SK-N-SH (cell line): ENCODE measurements around the gene DBH. TPM values are rescaled to one million over a fixed set of nuclear protein-coding genes. Genes with fewer than 3 reads are reported as not detected.

Experiments used
- CTCF ChIA-PET: fragments of 300-600, 350-600 bp; formaldehyde crosslinking; extraction: SDS; loops from one replicate; lab custom pipeline; 2021; lab: Yijun Ruan, JAX
- POLR2A ChIA-PET: fragments of 350-600 bp; sonication (Branson Sonifier 250); formaldehyde crosslinking; extraction: SDS; loops from one replicate; lab custom pipeline; 2020; ENCODE audit warnings: antibody characterized with exemption, inconsistent platforms; lab: Yijun Ruan, JAX
- DNase-seq: peaks from one replicate; pipeline ENCODE4 v3.0.0; 2012
- H2AFZ ChIP-seq: fragments of 200-600 bp; sonication (generic); 2 replicates; pipeline ENCODE4 v1.8.1; 2016; ENCODE audit warnings: antibody characterized with exemption, mild to moderate bottlenecking, low read depth
- H3F3A ChIP-seq: fragments of 200-600 bp; sonication (generic); replicated peaks from 2 replicates; pipeline ENCODE3; 2016; ENCODE audit warnings: antibody characterized with exemption, mild to moderate bottlenecking; ENCODE audit not compliant: insufficient read depth
- H3K27ac ChIP-seq, 2 experiments: fragments of 200-500 bp in 1 of 2; fragments of 200-600 bp in 1 of 2; sonication (Bioruptor generic) in 1 of 2; sonication (generic), shearing (Covaris generic) in 1 of 2; 2 replicates each; pipeline versions ENCODE4 v1.5.1 to v1.6.1; 2014 to 2016; ENCODE audit warnings: low read depth in 2 of 2, inconsistent platforms in 1 of 2, low read length in 1 of 2, mild to moderate bottlenecking in 1 of 2, mixed read lengths in 1 of 2
- H3K27me3 ChIP-seq: fragments of 200-600 bp; sonication (generic), shearing (Covaris generic); 2 replicates; pipeline ENCODE4 v1.6.1; 2016; ENCODE audit warnings: mixed run types; ENCODE audit not compliant: insufficient read depth
- H3K36me3 ChIP-seq, 2 experiments: fragments of 200-500 bp in 1 of 2; fragments of 200-600 bp in 1 of 2; sonication (Bioruptor generic) in 1 of 2; sonication (generic) in 1 of 2; replicated peaks in 1 of 2; 2 replicates each; pipeline versions ENCODE3 to v1.5.1; 2014 to 2016; ENCODE audit warnings: low read length in 1 of 2, mild to moderate bottlenecking in 1 of 2; ENCODE audit not compliant: insufficient read depth in 2 of 2, control insufficient read depth in 1 of 2
- H3K4me1 ChIP-seq, 2 experiments: fragments of 200-500 bp in 1 of 2; fragments of 200-600 bp in 1 of 2; sonication (Bioruptor generic) in 1 of 2; sonication (generic), shearing (Covaris generic) in 1 of 2; 2 replicates each; pipeline versions ENCODE4 v1.5.1 to v1.6.1; 2014 to 2016; ENCODE audit warnings: low read depth in 1 of 2, low read length in 1 of 2, mixed run types in 1 of 2; ENCODE audit not compliant: insufficient read depth in 2 of 2, control insufficient read depth in 1 of 2
- H3K4me2 ChIP-seq: fragments of 200-600 bp; sonication (generic), shearing (Covaris generic); 2 replicates; pipeline ENCODE4 v1.6.1; 2017; ENCODE audit warnings: mixed run types
- H3K4me3 ChIP-seq, 2 experiments: fragments of 200-500 bp in 1 of 2; fragments of 200-600 bp in 1 of 2; sonication (Bioruptor generic) in 1 of 2; sonication (generic), shearing (Covaris generic) in 1 of 2; 2 replicates each; pipeline versions ENCODE4 v1.5.1 to v1.8.1; 2014 to 2016; ENCODE audit warnings: low read depth in 2 of 2, inconsistent platforms in 1 of 2, low read length in 1 of 2, mild to moderate bottlenecking in 1 of 2, mixed read lengths in 1 of 2, moderate library complexity in 1 of 2
- H3K79me2 ChIP-seq: fragments of 200-600 bp; sonication (generic); 2 replicates; pipeline ENCODE4 v1.8.1; 2017; ENCODE audit warnings: mild to moderate bottlenecking; ENCODE audit not compliant: insufficient read depth
- H3K9ac ChIP-seq: fragments of 200-600 bp; sonication (generic); 2 replicates; pipeline ENCODE4 v1.6.1; 2017; ENCODE audit warnings: mixed run types
- H3K9me2 ChIP-seq: fragments of 200-600 bp; sonication (generic); 2 replicates; pipeline ENCODE4 v1.6.1; 2017; ENCODE audit warnings: mixed run types
- H3K9me3 ChIP-seq: fragments of 200-600 bp; sonication (generic); 2 replicates; pipeline ENCODE4 v1.6.1; 2017; ENCODE audit warnings: mixed run types, mild to moderate bottlenecking, moderate library complexity
- H4K20me1 ChIP-seq: fragments of 200-600 bp; sonication (generic); 2 replicates; pipeline ENCODE4 v1.6.1; 2017; ENCODE audit warnings: mild to moderate bottlenecking, mixed run types; ENCODE audit not compliant: insufficient read depth
- CHD2 ChIP-seq: fragments of 150-350 bp; IDR thresholded peaks from 2 replicates; pipeline ENCODE4 v1.6.1; 2018; ENCODE audit warnings: low read length; ENCODE audit not compliant: partially characterized antibody
- EZH2phosphoT487 ChIP-seq: fragments of 200-600 bp; sonication (generic); IDR thresholded peaks from 2 replicates; pipeline ENCODE4 v1.6.1; 2017; ENCODE audit warnings: low read depth, mixed run types, mild to moderate bottlenecking, antibody characterized with exemption, moderate library complexity, borderline replicate concordance
- FOXM1 ChIP-seq: IDR thresholded peaks from 2 replicates; pipeline ENCODE4 v1.4.0; 2012; ENCODE audit warnings: low read depth, mild to moderate bottlenecking
- GABPA ChIP-seq: IDR thresholded peaks from 2 replicates; pipeline ENCODE4 v1.4.0; 2012; ENCODE audit warnings: low read depth, mild to moderate bottlenecking
- POLR2AphosphoS5 ChIP-seq: IDR thresholded peaks from 2 replicates; pipeline ENCODE4 v1.6.1; 2012; ENCODE audit warnings: low read depth, low read length
- WGBS: methylation state at CpG from one replicate; pipeline ENCODE4 v1.1.6; 2017; ENCODE audit warnings: low lambda C conversion rate; 5-methylcytosine and 5-hydroxymethylcytosine counted together
- polyA plus RNA-seq, 3 experiments: library from polyadenylated mRNA; depleted of rRNA; stranded (reverse); fragments of >200 nt; gene quantifications; 2 replicates each; pipeline ENCODE4 v1.2.3, GENCODE V29; 2012
- TF ChIP-seq, protein P1 (sequence below): fragments of 150-350 bp; IDR thresholded peaks from 2 replicates; pipeline ENCODE4 v1.6.1; 2017; ENCODE audit warnings: antibody characterized with exemption, low read length, low read depth, borderline replicate concordance
- TF ChIP-seq, protein P2 (sequence below): IDR thresholded peaks from 2 replicates; pipeline ENCODE4; 2012
- TF ChIP-seq, protein P3 (sequence below): IDR thresholded peaks from 2 replicates; pipeline ENCODE4 v1.4.0; 2012; ENCODE audit warnings: low read depth, borderline replicate concordance
- TF ChIP-seq, protein P4 (sequence below): IDR thresholded peaks from 2 replicates; pipeline ENCODE4 v1.6.1; 2012; ENCODE audit warnings: mild to moderate bottlenecking, low read depth, low read length, moderate library complexity

The DBH gene
- polyA plus RNA-seq, 1 of the 3 experiments (the other 2 are of a cell fraction) = 0.92 TPM

DNA sequence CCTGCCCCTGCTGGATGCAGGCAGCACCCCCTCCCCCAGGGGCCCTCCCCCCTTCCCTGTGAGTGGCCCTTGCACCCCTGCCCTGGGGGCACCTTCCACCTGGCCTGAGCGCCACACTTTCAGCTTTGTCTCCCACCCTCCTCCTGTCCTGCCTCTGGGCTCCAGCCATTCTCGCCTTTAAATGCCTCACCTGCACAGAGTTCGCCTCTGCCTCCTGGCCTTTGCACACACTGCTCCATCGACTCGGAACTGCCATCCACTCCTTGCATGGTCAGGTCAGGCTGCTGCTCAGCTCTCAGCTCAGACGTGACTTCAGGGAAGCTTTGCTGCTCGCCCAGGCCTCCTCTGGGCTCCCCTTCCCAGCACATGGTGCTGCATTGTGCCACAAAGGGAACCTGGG is 37.2 kb upstream of the DBH start:
- H3K9me3 ChIP-seq = 0 out of 2 replicates have a peak, but pooled peaks cover 9% of the 10 kb centered on the region
- H3K27ac ChIP-seq = no peak overlapping the region
- no peak overlapping the region for H3K4me2 ChIP-seq
- no peak overlapping the region for H3K9ac ChIP-seq
- H3K9me2 ChIP-seq = no peaks in the 10 kb centered on the region
- no peak for DNase-seq
- 76% methylated on average over 6 of the region's 7 CpGs for WGBS
- H4K20me1 ChIP-seq = no peaks in the 10 kb centered on the region
- TF ChIP-seq, protein P1, sequence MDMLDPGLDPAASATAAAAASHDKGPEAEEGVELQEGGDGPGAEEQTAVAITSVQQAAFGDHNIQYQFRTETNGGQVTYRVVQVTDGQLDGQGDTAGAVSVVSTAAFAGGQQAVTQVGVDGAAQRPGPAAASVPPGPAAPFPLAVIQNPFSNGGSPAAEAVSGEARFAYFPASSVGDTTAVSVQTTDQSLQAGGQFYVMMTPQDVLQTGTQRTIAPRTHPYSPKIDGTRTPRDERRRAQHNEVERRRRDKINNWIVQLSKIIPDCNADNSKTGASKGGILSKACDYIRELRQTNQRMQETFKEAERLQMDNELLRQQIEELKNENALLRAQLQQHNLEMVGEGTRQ = no peak
- no peak for TF ChIP-seq CHD2
- no peak for TF ChIP-seq GABPA
- TF ChIP-seq, protein P2, sequence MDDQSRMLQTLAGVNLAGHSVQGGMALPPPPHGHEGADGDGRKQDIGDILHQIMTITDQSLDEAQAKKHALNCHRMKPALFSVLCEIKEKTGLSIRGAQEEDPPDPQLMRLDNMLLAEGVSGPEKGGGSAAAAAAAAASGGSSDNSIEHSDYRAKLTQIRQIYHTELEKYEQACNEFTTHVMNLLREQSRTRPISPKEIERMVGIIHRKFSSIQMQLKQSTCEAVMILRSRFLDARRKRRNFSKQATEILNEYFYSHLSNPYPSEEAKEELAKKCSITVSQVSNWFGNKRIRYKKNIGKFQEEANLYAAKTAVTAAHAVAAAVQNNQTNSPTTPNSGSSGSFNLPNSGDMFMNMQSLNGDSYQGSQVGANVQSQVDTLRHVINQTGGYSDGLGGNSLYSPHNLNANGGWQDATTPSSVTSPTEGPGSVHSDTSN = no peak
- TF ChIP-seq, protein P3, sequence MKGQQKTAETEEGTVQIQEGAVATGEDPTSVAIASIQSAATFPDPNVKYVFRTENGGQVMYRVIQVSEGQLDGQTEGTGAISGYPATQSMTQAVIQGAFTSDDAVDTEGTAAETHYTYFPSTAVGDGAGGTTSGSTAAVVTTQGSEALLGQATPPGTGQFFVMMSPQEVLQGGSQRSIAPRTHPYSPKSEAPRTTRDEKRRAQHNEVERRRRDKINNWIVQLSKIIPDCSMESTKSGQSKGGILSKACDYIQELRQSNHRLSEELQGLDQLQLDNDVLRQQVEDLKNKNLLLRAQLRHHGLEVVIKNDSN = no peak
- TF ChIP-seq EZH2phosphoT487 = no peak
- no peak for TF ChIP-seq FOXM1
- TF ChIP-seq, all 33 proteins: peak for 0
- no peak overlapping the region for H2AFZ ChIP-seq
- no peak overlapping the region for H3K4me3 ChIP-seq
- CTCF ChIA-PET = no interaction called here
- H3K36me3 ChIP-seq = no peaks in the 10 kb centered on the region
- no peaks in the 10 kb centered on the region for H3K27me3 ChIP-seq
- no peaks in the 10 kb centered on the region for H3K79me2 ChIP-seq
- POLR2A ChIA-PET = no interaction called here
- H3K4me1 ChIP-seq = peaks cover 0 to 29% of the 10 kb centered on the region in 2 experiments; a peak in 1 of 4 replicates
- H3F3A ChIP-seq = no peaks in the 10 kb centered on the region

DNA sequence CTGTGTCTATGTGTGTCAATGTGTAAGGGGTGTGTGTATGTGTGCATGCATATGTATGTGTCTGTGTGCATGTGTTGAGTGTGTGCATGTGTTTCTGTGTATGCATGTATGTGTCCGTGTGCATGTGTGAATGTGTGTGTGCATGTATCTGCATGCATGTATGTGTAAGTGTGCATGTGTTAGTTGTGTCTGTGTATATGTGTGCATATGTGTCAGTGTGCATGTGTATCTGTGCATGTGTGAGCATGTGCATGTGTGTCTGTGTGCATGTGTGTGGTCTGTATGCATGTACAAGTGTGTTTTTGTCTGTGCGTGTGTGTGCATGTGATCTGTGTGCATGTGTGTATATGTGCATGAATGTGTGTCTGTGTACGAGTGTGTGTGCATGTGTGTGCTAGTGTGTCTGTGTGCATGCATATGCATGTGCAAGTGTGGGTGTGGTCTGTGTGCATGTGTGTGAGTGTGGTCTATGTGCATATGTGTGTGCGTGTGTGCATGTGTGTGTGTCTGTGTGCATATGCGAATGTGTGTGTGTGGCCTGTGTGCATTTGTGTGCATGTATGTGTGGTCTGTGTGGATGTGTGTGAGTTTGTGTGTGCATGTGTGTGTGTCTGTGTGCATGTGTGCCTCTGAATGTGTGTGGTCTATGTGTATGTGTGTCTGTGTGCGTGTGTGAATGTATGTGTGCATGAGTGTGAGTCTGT is 36.5 kb upstream of the DBH start:
- no peak for DNase-seq
- Histone ChIP-seq H3K36me3 (no peaks in the 10 kb centered on the region), H3K27ac (no peak overlapping the region), H4K20me1 (no peaks in the 10 kb centered on the region), H3K9me3 (0 out of 2 replicates have a peak, but pooled peaks cover 9% of the 10 kb centered on the region), H3K4me1 (peaks cover 0 to 31% of the 10 kb centered on the region in 2 experiments; a peak in 1 of 4 replicates), H3K79me2 (no peaks in the 10 kb centered on the region), H3F3A (no peaks in the 10 kb centered on the region), H3K27me3 (no peaks in the 10 kb centered on the region), H3K4me2 (no peak overlapping the region), H3K9me2 (no peaks in the 10 kb centered on the region), H3K9ac (no peak overlapping the region), H3K4me3 (no peak overlapping the region), H2AFZ (no peak overlapping the region)
- WGBS = 76% methylated on average over 6 of the region's 6 CpGs
- TF ChIP-seq POLR2AphosphoS5 (no peak), EZH2phosphoT487 (no peak), CHD2 (no peak)
- TF ChIP-seq, protein P4, sequence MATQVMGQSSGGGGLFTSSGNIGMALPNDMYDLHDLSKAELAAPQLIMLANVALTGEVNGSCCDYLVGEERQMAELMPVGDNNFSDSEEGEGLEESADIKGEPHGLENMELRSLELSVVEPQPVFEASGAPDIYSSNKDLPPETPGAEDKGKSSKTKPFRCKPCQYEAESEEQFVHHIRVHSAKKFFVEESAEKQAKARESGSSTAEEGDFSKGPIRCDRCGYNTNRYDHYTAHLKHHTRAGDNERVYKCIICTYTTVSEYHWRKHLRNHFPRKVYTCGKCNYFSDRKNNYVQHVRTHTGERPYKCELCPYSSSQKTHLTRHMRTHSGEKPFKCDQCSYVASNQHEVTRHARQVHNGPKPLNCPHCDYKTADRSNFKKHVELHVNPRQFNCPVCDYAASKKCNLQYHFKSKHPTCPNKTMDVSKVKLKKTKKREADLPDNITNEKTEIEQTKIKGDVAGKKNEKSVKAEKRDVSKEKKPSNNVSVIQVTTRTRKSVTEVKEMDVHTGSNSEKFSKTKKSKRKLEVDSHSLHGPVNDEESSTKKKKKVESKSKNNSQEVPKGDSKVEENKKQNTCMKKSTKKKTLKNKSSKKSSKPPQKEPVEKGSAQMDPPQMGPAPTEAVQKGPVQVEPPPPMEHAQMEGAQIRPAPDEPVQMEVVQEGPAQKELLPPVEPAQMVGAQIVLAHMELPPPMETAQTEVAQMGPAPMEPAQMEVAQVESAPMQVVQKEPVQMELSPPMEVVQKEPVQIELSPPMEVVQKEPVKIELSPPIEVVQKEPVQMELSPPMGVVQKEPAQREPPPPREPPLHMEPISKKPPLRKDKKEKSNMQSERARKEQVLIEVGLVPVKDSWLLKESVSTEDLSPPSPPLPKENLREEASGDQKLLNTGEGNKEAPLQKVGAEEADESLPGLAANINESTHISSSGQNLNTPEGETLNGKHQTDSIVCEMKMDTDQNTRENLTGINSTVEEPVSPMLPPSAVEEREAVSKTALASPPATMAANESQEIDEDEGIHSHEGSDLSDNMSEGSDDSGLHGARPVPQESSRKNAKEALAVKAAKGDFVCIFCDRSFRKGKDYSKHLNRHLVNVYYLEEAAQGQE = no peak
- ChIA-PET POLR2A (interaction anchor here (1.0 to 18.3 kb wide), 3 partner anchors 9 to 68 kb away, joined by 3 to 261 read pairs (median 3); partner anchors contain the start of genes DBH and FAM163B), CTCF (interaction anchor here (10.4 kb wide), 1 partner anchor 12 kb away, joined by 102 read pairs; no protein-coding TSS in a partner anchor)
